HT1080 (cell line): ENCODE measurements around the gene SMC6. TPM values are rescaled to one million over a fixed set of nuclear protein-coding genes. Genes with fewer than 3 reads are reported as not detected.

ENCODE experiments used
- DNase-seq: peaks from one replicate; pipeline ENCODE4 v3.0.0-alpha.2; 2015; ENCODE audit warnings: low read depth
- total RNA-seq: library from RNA; depleted of rRNA; stranded (reverse); fragments of >200 nt; shearing (Covaris generic); gene quantifications from 2 replicates; pipeline ENCODE4 v1.2.3, GENCODE V29; 2014

The SMC6 gene
- total RNA-seq, 1 experiment from 2014 or later = 19.6 TPM

DNA sequence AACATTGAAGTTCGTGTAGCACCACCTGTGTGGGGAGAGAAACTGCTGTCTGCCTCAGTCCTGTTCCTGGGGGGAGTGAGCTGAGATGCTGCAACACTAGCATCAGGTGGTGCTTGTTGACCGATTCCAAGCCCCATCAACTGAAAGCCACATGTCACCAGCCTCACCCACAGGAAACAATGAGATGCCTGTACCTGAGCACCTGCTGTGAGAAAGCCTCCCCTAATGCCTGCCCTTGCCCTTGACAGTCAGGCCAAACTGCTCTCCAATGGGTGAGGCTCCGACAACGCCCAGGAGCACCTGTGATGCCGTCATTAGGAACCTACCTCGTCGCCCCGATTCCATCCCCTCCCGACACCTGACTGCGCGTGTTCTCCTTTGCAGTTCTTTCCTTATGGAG lies 104.6 kb downstream of the SMC6 start:
- no peak for DNase-seq

DNA sequence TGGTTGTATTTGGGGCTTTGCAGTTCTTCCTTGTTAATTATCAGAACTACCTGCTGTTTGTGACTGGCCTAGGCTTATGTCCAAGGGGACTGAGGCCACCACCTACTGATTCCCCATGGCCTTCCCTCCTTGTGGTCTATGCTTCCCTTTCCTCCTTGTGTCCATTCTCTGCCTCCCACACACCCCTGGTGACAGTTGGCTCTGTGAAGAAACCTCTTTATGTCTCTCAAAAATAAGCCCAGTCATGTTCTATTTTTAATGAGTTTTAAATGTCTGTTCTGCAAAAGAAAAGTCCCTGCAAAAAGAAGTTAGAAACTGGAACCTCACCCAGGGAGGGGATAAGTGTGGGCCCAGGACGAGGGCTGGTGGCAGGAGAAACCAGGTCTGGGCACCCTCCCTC lies 105.0 kb downstream of the SMC6 start:
- no peak for DNase-seq

DNA sequence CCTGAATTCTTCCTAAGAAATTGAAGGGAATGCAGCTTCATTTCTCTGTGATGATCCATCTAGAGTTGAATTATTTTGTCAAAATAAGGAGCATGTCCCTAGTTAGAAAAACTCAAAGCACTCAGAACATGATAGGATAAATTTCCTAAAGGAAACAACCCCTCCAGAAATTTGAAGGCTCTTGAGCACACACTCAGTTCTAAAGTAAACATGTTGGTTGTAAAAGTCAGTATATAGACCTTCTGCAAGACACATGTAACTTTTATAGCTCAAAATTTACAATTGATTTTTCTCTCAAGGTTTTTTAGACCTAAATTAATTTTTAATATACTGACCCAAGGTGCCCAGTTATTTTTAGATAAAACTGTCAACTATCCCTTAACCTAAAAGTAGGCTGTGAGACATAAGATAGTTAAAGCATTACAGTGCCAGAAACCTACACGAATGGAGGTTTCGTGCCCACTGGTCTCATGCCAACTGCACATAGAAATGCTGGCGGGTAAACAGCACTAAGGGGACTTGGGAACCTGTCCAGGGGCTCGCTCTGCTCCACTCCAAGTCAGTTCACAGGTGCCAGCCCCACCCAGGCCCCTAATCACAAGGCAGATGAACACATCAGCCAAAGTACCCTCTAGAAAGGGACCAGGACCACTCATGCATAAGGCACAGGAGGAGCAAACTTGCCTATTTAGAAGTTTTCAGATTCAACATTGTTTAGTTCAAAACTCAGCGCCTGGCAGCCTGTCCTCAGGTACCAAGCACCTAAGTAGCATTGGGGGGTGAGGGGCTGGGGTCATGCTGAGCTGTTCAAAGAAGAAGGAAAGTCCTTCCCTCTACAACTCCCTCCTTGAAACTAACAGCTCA lies 106.5 kb downstream of the SMC6 start:
- no peak for DNase-seq

DNA sequence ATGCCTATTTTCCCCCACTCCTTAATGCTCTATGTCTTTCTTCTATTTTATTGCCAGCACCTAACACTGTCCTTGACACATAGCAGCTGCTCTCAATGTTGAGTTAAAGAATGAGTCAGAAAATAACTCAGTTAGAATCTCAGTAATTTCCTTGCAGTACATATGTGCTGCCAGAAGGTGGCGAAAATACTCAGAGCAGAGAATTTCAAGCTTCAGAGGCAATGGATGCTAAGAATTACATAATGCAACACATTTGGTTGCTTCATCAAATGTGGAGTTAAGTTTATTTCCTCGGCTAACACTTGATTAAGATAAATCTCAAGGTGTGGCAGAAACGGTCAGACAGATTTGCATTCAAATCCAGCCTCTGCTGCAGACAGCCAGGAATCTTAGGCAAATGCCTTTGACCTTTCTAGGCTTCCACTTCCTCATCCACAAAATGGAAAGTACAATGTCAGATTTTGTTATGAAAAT lies 107.5 kb downstream of the SMC6 start:
- DNase-seq = peak; percentile 85

DNA sequence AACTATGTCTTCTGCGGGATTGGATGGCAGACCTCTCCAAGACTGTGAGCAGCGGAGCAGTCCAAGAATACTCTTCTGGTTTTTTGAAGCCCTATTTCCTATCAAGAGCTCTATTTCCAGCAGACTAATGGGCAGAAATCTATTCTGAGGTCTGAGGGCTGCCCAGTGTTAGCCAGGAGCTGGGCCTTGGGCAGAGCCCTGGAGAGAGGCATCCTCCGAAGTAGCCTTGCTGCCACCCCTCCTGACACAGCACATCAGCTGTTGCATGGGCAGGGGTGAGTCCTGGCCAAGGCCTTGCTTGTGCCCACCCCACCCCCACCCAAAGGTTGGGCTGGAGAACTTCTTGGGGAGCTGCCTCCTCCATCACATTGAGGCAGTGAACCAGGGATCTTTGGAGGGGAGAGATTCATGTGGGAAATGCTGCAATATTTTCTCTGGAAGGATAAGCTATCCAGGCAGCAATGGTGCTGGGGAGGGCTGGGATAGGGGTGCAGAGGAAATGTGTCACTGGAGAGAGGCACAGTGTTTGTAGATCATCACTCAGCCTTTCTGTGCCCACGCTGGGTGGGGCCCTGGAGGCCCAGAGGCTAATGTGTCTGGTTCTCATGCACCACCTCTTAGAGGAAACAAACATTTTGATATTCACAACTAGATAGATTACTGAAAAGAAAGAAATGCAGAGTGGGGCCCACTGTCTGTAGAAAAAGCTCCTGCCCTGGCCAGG lies 108.5 kb downstream of the SMC6 start:
- peak; percentile 58 for DNase-seq

DNA sequence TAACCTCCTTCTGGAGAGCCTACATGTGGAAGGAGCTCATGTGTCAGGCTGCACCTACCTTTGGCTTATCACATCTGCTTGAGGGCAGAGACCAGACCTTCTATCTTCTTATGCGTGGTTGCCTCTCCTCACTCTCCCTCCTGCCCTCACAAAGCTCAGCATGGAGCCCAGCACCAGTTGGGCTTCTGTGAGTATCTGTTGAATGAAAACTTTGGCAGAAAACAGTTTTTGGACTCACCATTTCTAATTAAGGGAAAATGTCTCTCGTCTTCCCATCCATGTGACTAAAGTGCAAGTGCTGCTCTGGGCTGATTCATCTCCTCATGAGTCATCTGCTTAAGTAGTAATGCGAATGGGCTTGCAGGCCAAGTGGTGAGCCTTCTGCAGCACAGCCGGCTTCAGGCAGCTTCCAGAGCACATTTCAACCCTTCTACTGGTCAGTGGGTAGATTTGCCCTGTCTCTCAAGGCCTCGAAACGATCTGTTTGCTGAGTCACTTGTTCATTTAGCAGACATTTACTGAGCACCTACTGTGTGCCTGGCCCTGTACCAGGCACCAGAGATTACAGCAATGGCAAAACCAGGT lies 110.5 kb downstream of the SMC6 start:
- peak; percentile 95 for DNase-seq

DNA sequence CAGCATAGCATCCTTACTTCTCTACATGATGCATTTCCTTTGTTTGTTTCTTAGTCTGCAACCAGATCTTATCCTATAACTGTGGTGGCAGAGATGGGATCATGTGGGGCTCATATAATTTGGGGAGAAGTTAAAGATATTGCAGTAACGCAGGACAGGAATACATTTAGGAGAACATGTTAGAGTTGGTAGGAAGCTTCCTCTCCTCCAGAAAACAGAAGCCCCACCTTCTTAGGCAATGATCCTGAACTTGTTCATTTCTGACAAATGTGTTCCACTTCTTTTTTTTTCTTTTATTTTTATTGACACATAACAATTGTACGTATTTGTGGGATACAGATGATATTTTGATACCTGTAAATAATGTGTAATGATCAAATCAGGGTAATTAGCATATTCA lies 113.2 kb downstream of the SMC6 start:
- no peak for DNase-seq

DNA sequence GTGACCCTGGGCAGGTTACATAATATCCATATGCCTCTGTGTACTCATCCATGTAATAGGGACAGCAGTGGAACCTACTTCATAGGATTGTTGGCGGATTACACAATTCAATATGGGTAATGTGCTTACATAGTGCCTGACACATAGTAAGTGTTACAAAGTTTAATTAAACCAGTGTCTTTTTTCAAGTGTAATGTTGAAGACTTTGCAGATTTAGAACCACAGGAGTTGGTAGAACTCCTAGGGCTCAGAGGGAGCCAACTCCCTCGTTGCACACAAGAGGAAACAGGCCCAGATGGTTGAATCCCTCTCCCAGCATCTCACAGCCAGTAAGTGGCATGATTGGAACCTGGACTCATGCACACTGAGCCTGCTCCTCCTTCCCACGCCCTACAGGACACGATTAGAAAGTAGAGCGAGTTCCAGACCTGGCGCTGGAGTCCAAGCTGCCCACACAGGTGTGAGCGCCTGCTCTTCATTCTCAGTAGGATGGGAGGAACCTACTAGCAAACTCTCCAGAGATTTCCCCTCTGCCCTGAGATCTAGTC lies 115.3 kb downstream of the SMC6 start:
- no peak for DNase-seq

DNA sequence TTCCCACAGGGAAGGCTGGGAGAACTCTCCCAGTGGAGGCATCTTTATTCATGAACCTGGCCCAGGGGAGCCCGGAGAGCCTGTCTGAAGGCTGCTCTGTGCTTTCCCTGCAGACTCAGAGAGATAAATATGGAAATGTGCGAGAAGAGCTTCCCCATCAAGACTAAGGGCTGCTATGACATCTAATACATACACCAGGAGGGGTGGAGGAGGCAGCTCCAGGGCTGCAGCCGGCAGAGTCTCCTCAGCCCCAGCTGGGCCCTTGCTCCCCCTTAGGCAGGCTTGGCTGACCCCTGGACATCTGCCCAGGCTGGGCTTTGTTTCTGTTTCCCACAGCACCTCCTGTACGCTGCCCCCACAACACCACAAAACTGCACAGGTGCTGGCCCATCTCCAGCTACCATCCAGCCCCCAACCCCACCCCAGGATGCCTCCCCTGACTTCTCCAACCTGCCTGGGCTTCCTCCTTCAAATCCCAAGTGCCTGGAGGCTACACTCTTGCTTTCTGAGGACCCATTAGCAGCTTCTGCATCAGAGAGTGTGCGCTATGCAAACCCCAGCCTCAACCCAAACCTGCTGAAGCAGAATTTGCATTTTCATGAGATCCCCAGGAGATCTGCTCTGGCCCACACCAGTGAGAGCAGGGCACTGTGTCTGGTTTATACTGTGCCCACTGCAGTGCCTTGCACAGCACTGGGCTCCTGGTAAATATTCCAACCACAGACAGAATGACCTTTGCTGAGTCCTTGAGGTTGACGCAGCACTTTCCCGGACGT lies 116.3 kb downstream of the SMC6 start:
- DNase-seq = no peak

DNA sequence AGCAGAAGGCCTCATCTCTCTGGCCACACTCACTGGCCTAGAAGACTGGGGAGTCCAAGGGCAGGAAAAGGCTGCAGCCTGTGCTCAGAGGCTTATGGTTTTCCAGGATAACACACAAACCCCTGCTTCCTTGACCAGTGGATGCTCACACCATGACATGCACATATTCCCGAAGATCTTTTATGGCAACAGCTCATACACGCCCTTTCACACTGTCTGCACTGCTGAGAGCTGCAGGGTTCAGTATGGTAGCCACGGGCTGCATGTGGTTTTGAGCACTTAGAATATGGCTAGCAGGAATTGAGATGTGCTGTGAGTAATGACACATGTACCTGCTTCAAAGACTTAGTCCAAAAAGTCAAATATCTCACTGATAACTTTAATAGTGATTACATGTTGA lies 117.4 kb downstream of the SMC6 start:
- DNase-seq = no peak

DNA sequence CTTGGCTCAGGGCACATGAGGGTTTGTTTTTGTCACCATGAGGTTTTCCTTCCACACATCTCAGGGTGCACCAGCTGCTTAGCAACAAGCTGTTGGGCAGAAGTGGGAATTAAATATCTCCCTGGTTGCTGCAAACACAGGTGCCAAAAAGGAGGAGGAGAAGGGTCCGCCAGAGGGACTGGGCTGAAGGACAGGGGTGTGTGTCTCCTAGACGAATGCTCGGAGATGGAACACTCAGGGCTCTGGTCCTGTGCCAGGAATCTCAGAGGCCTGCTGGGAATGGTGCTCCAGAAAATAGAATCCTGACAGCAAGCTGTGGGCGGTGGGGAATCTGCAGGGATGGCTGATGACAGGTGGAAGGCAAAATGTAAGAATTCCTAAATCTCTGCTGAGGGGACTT lies 118.6 kb downstream of the SMC6 start:
- DNase-seq = no peak

DNA sequence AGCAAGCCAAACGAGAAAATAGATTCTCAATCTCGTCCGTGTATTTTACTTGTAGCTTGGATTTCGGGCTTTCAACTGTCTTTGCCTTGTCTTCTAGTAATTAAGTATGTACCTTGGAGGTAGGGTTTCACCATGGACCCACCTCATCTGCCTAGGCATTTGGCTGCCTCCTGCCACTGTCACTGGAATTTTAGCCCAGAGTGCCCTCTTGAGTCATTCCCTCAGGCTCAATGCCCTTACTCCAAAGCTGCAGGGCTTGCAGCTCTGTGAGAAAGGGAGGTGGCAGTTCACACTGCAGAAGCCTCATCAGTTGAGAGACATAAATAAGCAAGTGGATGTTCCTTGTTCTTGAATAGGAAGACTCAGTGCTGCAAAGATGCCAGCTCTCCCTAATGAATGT lies 123.5 kb downstream of the SMC6 start:
- DNase-seq = no peak

DNA sequence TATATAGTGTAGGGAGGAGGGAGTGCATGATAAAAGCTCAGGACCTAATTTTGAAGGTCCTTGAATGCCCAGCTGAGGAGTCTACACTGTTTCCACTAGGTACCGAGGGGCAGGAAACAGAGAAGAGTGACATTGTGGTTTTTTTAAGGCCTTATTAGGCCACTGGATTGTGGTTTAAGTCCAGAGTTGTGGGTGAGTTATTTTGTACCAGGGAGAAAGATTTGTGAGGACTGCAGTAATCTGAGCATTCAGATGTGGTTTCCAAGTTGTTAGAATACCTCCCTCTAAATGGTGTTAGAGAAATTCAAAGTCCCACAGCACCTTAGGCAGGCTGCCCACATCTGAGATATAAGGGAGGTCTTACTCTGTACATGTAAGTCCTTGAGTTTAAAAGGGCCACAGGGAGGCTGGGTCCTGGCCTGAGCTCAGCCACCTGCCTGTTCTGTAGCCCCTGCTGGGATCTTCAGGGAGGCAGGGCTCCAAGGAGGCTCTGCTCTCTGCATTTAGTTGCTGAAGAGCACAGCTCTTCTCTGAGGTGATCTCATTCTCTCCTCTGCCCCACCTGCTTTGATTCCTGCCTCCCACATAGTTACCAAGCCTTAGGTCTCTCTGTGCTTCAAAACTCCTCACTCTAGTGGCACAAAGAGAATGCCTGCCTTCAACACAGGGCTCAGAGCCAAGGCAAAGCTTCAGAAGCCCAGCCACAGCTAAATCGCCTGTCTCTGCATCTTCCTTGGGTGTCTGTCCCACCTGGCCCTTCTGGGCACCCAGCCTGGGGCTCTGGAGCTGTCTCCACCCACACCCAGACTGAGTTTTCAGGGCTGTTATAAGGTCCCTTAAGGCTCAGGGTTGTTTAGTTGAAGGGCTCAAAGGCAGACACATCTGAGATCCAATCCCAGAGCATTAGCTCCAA lies 125.0 kb downstream of the SMC6 start:
- DNase-seq = peak; percentile 61

DNA sequence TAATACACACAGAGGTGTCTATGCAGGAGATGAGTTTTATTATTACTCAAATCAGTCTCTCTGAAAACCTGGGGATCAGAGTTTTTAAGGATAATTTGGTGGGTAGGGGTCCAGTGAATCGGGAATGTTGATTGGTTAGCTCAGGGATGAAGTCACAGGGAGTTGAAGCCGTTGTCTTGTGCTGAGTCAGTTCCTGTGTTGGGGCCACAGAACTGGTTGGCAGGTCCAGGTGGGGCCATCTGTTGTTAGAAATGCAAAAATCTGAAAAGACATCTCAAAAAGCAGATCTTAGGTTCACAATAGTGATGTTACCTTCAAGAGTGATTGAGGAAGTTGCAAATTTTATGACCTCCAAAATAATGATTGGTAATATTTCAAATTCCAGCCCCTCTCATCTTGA lies 126.2 kb downstream of the SMC6 start:
- peak; percentile 57 for DNase-seq

DNA sequence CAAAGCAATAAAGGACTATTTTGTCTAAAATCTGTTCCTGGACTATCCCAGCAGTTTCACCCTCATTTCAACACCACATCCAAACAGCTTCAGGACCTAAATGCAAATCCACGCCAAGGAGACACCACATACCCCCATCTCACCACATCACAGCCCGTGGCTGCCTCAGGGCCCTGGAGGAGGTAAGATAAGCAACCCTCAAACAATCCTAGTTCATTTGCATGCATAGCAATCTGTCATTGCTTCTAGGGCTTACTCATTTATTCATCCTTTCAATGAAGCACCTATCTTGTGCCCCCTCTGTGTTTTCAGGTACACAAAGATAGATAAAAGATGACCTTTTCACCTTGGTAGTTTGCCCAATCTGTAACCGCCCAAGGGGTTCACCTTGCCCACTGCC lies 126.6 kb downstream of the SMC6 start:
- no peak for DNase-seq

DNA sequence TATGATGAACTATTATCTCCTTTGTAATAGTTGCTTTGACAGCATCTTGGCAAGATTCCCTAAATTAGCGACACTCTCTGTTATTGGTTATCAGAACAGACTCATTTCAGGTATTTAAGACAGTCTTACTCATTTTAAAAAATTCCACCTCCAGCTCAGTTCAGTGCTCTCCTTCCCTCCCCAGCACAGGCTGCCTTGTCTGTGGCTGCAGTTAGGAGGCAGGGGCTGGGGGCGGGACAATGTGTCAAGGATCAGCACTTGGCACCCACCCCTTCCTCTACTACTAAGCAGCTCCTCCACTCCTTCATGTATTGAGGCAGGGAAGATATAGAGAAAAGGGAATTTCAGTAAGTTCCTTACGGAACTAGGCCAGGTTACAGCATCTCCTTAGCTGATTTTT lies 128.2 kb downstream of the SMC6 start:
- DNase-seq = no peak

DNA sequence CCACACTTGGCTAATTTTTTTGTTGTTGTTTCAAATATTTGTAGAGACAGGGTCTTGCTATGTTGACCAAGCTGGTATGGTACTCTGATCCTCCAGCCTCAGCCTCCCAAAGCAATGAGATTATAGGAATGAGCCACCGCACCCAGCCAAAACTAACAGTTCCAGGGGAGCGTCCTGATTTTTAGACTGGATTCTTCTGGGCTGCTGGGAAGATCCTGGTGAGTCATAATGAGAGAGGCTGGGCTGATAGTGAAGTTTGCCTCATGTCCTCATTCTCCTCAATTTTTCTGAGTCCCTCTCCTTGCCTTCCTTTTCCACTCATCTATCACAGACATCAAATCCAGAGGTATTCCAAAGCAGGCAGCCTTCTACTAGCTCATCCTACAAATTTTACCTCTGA lies 131.8 kb downstream of the SMC6 start:
- peak; percentile 56 for DNase-seq

DNA sequence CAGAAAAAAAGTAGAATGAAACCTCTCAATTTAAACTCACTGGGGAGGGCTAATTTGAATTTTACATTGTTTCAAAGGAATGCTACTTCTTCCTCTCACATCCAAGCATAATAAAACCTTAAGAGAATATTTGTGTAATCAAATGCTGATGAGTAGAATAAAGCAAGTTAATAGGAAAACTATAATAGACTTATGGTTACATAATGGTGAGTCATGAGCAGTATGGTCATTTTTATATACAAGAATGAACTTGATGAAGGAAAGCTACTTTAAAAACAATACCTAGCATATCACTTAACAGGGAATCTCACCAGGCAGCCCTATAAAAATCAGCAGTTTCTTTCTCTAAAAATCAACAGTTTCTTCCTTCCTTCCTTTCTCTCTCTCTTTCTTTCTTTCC lies 132.8 kb downstream of the SMC6 start:
- peak; percentile 33 for DNase-seq

DNA sequence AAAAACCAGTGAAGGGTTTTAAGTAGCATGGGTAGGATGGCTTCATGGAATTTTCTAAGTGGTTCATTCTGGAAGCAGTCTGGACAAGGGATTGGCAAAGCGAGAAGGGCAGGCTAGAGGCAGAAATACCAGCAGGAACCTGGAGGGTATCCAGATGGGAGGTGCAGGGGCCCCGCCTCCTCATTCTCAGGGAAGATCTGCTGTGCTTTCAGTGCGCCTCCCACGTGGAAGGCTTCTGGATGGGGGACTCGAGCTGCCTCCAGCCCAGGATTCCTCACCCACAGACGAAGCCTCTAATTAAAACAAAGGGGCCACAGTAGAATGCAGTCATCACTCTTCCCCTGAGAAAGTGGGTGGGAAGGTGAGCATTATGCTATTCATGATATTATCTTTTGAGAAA lies 133.3 kb downstream of the SMC6 start:
- peak; percentile 37 for DNase-seq

DNA sequence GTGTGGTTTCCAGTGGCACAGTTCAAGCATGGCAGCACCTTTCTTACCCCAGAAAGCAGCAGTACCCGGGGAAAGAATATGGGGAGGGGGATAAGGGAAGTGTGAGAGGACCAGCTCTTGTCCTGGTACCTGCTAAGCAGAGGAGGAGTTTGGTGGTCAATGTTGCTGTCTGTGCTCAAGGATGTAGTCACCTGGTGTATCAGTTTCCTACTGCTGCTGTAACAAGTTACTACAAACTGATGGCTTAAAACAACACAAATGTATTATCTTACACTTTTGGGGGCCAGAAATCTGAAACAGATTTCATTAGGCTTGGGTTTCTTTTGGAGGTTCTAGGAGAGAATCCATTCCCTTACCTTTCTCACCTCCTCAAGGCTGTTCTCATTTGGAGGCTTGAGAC lies 135.7 kb downstream of the SMC6 start:
- no peak for DNase-seq
